ENCODE measurements around the gene ANXA6.

- TF ChIP-seq, protein P1, sequence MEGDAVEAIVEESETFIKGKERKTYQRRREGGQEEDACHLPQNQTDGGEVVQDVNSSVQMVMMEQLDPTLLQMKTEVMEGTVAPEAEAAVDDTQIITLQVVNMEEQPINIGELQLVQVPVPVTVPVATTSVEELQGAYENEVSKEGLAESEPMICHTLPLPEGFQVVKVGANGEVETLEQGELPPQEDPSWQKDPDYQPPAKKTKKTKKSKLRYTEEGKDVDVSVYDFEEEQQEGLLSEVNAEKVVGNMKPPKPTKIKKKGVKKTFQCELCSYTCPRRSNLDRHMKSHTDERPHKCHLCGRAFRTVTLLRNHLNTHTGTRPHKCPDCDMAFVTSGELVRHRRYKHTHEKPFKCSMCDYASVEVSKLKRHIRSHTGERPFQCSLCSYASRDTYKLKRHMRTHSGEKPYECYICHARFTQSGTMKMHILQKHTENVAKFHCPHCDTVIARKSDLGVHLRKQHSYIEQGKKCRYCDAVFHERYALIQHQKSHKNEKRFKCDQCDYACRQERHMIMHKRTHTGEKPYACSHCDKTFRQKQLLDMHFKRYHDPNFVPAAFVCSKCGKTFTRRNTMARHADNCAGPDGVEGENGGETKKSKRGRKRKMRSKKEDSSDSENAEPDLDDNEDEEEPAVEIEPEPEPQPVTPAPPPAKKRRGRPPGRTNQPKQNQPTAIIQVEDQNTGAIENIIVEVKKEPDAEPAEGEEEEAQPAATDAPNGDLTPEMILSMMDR (conservative IDR thresholded peaks at IDR 0.05; ENCODE audit: low read length) = no peak
- TF ChIP-seq EZH2phosphoT487 (IDR thresholded peaks at IDR 0.05; ENCODE audit: borderline replicate concordance, low read depth, low read length) = no peak
These were observed 85.0 kb downstream of the ANXA6 start for GRCh38 chr5:151072630-151073025.

Data from OCI-LY7 (cell line).